Upper lobe of left lung (tissue), 4 donors: ENCODE data around the gene NOM1.

Source experiments
- CTCF ChIP-seq, 6 experiments: fragments of 450-650 bp in 4 of 6; fragments of 200-600 bp in 2 of 6; sonication (generic) in 2 of 6; IDR thresholded peaks; one replicate each; pipeline ENCODE4 v1.5.1; 2016 to 2019; ENCODE audit warnings: antibody characterized with exemption in 6 of 6
- POLR2AphosphoS5 ChIP-seq, 2 donors: sonication (generic); formaldehyde crosslinking; IDR thresholded peaks; one replicate each; pipeline ENCODE4 v1.5.1; 2017; ENCODE audit warnings: antibody characterized with exemption in 2 of 2

GRCh38 chr7:157000741-157001653 lies 51.5 kb downstream of the NOM1 start:
- TF ChIP-seq POLR2AphosphoS5 (IDR thresholded peaks at IDR 0.05) (no peak), CTCF (IDR thresholded peaks at IDR 0.05) (no peak)
